Measurements from ENCODE around the gene IQSEC3.

- TF ChIP-seq POLR2A (IDR thresholded peaks at IDR 0.05) = no peak
- no peak for TF ChIP-seq CTCF (IDR thresholded peaks at IDR 0.05)
Observed at GRCh38 chr12:129001-129400, 62.4 kb downstream of the IQSEC3 start.

Data from heart left ventricle (tissue), 13 donors.